K562 (cell line): ENCODE measurements around the gene ZFX. TPM values are rescaled to one million over a fixed set of nuclear protein-coding genes. Genes with fewer than 3 reads are reported as not detected.

Experiments
- ATAC-seq: fragments of 200-7000 bp; cut with Tn5 transposase; 3 replicates; pipeline ENCODE4 v1.9.1; 2020; ENCODE audit warnings: moderate library complexity
- BruUV-seq: library from RNA; stranded (reverse); fragments of 400-500 nt; replicated peaks from 2 replicates; lab custom pipeline; 2021; lab: Mats Ljungman, UMichigan
- CTCF ChIA-PET: fragments of 300-600 bp; formaldehyde crosslinking; extraction: SDS; loops from one replicate; lab custom pipeline; 2021; ENCODE audit warnings: low intra/inter-chr PET ratio; lab: Yijun Ruan, JAX
- POLR2A ChIA-PET: fragments of 300-600, 350-650 bp; sonication (Branson Sonifier 250); formaldehyde crosslinking; extraction: SDS; loops from one replicate; lab custom pipeline; 2021; ENCODE audit warnings: antibody characterized with exemption, inconsistent platforms; lab: Yijun Ruan, JAX
- DNase-seq, 4 experiments: peaks; one replicate each; pipeline versions ENCODE4 v3.0.0 to v3.0.0-alpha.2; 2011 to 2018; ENCODE audit warnings: low spot score in 3 of 4, mixed read lengths in 3 of 4; ENCODE audit errors: extremely low read depth in 1 of 4
- FAIRE-seq: peaks from 2 replicates; lab custom pipeline; 2011; peaks lifted over from hg19 to GRCh38; lab: Jason Lieb, UNC
- H2AFZ ChIP-seq: 2 replicates; pipeline ENCODE4 v1.6.0; 2011; ENCODE audit warnings: low read depth, low read length, control low read depth, inconsistent platforms
- H3K27ac ChIP-seq: fragments of 200-600 bp; 3 replicates; pipeline ENCODE4 v1.8.0; 2011; ENCODE audit warnings: low read depth, mild to moderate bottlenecking, control low read depth, inconsistent platforms, low read length, moderate library complexity, mixed read lengths; ENCODE audit errors: extremely low read depth
- H3K27me3 ChIP-seq, 2 experiments: fragments of 300-600 bp in 1 of 2; 2 replicates in 1 of 2; 3 replicates in 1 of 2; pipeline versions ENCODE4 v1.6.0 to v1.8.0; 2011; ENCODE audit warnings: inconsistent platforms in 2 of 2, low read length in 2 of 2, mild to moderate bottlenecking in 1 of 2, mixed read lengths in 1 of 2, moderate library complexity in 1 of 2; ENCODE audit not compliant: control insufficient read depth in 2 of 2, insufficient read depth in 2 of 2
- H3K36me3 ChIP-seq: fragments of 300-600 bp; 3 replicates; pipeline ENCODE4 v1.8.0; 2011; ENCODE audit warnings: mild to moderate bottlenecking, low read length, inconsistent platforms; ENCODE audit not compliant: control insufficient read depth, insufficient read depth
- H3K4me1 ChIP-seq, 2 experiments: fragments of 200-600 bp in 1 of 2; replicated peaks in 1 of 2; 2 replicates in 1 of 2; 3 replicates in 1 of 2; pipeline versions ENCODE4 v1.5.1 to v1.8.0; 2011; ENCODE audit warnings: inconsistent platforms in 2 of 2, low read length in 2 of 2, mild to moderate bottlenecking in 1 of 2, mixed read lengths in 1 of 2, moderate library complexity in 1 of 2; ENCODE audit not compliant: control insufficient read depth in 2 of 2, insufficient read depth in 2 of 2
- H3K4me2 ChIP-seq: 2 replicates; pipeline ENCODE4 v1.6.1; 2011; ENCODE audit warnings: low read length, control low read depth, inconsistent platforms, mixed read lengths; ENCODE audit not compliant: insufficient read depth
- H3K4me3 ChIP-seq: fragments of 200-600 bp; sonication (generic), shearing (Covaris generic); 2 replicates; pipeline ENCODE4 v1.5.1; 2016; ENCODE audit warnings: control low read depth, inconsistent platforms
- H3K79me2 ChIP-seq: fragments of 200-600 bp; 3 replicates; pipeline ENCODE4 v1.8.0; 2011; ENCODE audit warnings: low read length, inconsistent platforms; ENCODE audit not compliant: control insufficient read depth, insufficient read depth
- H3K9ac ChIP-seq, 2 experiments: 2 replicates each; pipeline versions ENCODE4 v1.6.0 to v1.6.1; 2011; ENCODE audit warnings: low read depth in 2 of 2, low read length in 2 of 2, control low read depth in 1 of 2, inconsistent platforms in 1 of 2, mild to moderate bottlenecking in 1 of 2, mixed read lengths in 1 of 2; ENCODE audit not compliant: insufficient read depth in 1 of 2
- H3K9me1 ChIP-seq: one replicate; pipeline ENCODE4 v1.6.0; 2011; ENCODE audit warnings: inconsistent platforms, mild to moderate bottlenecking, low read length, moderate library complexity; ENCODE audit not compliant: control insufficient read depth, insufficient read depth
- H3K9me3 ChIP-seq: replicated peaks from 2 replicates; pipeline ENCODE4 v1.5.1; 2011; ENCODE audit warnings: low read depth, low read length, inconsistent platforms; ENCODE audit not compliant: control insufficient read depth, insufficient read depth
- H4K20me1 ChIP-seq: replicated peaks from 2 replicates; pipeline ENCODE4 v1.6.1; 2011; ENCODE audit warnings: low read length, inconsistent platforms, mixed read lengths; ENCODE audit not compliant: control insufficient read depth, insufficient read depth
- ARID2 ChIP-seq: fragments of 450-650 bp; IDR thresholded peaks from 2 replicates; pipeline ENCODE4 v1.6.1; 2017; ENCODE audit warnings: antibody characterized with exemption, mild to moderate bottlenecking
- ATF1 ChIP-seq, 2 experiments: fragments of 450-650 bp in 1 of 2; IDR thresholded peaks; 2 replicates each; pipeline ENCODE4 v1.6.1; 2016; ENCODE audit warnings: missing compliant biosample characterization in 1 of 2, missing genetic modification characterization in 1 of 2
- ATF4 ChIP-seq: fragments of 450-650 bp; formaldehyde crosslinking; IDR thresholded peaks from 2 replicates; pipeline ENCODE4 v1.4.0; 2022; ENCODE audit warnings: mild to moderate bottlenecking, moderate library complexity
- BMI1 ChIP-seq: fragments of 150-350 bp; IDR thresholded peaks from 2 replicates; pipeline ENCODE4 v1.6.1; 2014; ENCODE audit warnings: low read length
- DNMT1 ChIP-seq: fragments of 450-650 bp; IDR thresholded peaks from 2 replicates; pipeline ENCODE4 v1.6.1; 2016; ENCODE audit warnings: antibody characterized with exemption, mild to moderate bottlenecking
- EP300 ChIP-seq: IDR thresholded peaks from 2 replicates; pipeline ENCODE4 v1.6.1; 2012; ENCODE audit warnings: low read length, improper control_type of control experiment
- RFX5 ChIP-seq: IDR thresholded peaks from 2 replicates; pipeline ENCODE4 v1.6.1; 2011; ENCODE audit warnings: low read depth, mild to moderate bottlenecking, improper control_type of control experiment, low read length
- RHOXF2B ChIP-seq: fragments of 250-450 bp; sonication (Bioruptor Pico); conservative IDR thresholded peaks from 2 replicates; pipeline ENCODE4 v1.5.1; 2021
- SMARCB1 ChIP-seq: IDR thresholded peaks from 2 replicates; pipeline ENCODE4 v1.6.1; 2011; ENCODE audit warnings: improper control_type of control experiment, low read depth; ENCODE audit not compliant: insufficient read length
- ZBTB17 ChIP-seq: fragments of 450-650 bp; formaldehyde crosslinking; IDR thresholded peaks from 2 replicates; pipeline ENCODE4 v1.4.0; 2020; ENCODE audit warnings: mild to moderate bottlenecking
- ZNF274 ChIP-seq: IDR thresholded peaks from 2 replicates; pipeline ENCODE4 v1.6.1; 2011; ENCODE audit warnings: low read depth, mild to moderate bottlenecking, low read length, moderate library complexity, borderline replicate concordance
- ZNF316 ChIP-seq: fragments of 450-650 bp; IDR thresholded peaks from 2 replicates; pipeline ENCODE4 v1.6.1; 2016
- ZNF318 ChIP-seq, 2 experiments: fragments of 450-650 bp; IDR thresholded peaks; 2 replicates each; pipeline ENCODE4 v1.6.1; 2016; ENCODE audit warnings: mild to moderate bottlenecking in 2 of 2, borderline replicate concordance in 1 of 2, low read depth in 1 of 2, moderate library complexity in 1 of 2
- WGBS: fragments of 100-300 bp; shearing (Covaris generic); methylation state at CpG from one replicate; pipeline ENCODE4 v1.1.6; 2016; ENCODE audit warnings: low coverage, mixed read lengths; ENCODE audit not compliant: insufficient coverage; ENCODE audit errors: missing lambda C conversion rate; 5-methylcytosine and 5-hydroxymethylcytosine counted together
- in situ Hi-C: fragments of 300-500 bp; cut with MboI; formaldehyde crosslinking; loops from 4 replicates; pipeline ENCODE4 v1.15.0; 2018; ENCODE audit warnings: inconsistent platforms, mixed read lengths
- intact Hi-C: fragments of 100-400 bp; cut with micrococcal nuclease; formaldehyde crosslinking; loops from 2 replicates; pipeline ENCODE4 v1.14.2; 2022
- polyA plus RNA-seq, 8 experiments: library from polyadenylated mRNA; depleted of rRNA in 4 of 8; stranded (reverse) in 5 of 8; unstranded in 3 of 8; fragments of >200 nt; fragmentation: Nextera tagmentation in 2 of 8; fragmentation: Illumina TruSeq in 1 of 8; extraction: Ambion mirVana in 2 of 8; extraction: Trizol in 1 of 8; gene quantifications; 2 replicates each; pipeline versions ENCODE4 v1.2.1 to v1.2.3, GENCODE V29; 2011 to 2014; ENCODE audit warnings: inconsistent platforms in 1 of 8, missing spikeins in 1 of 8
- total RNA-seq, 7 experiments: library from RNA; depleted of rRNA in 6 of 7; stranded (reverse); fragments of >200 nt in 6 of 7; fragmentation: Illumina TruSeq in 2 of 7; extraction: Trizol in 2 of 7; gene quantifications; 2 replicates each; pipeline versions ENCODE4 v1.2.1 to v1.2.3, GENCODE V29; 2011 to 2021; ENCODE audit warnings: low replicate concordance in 1 of 7

The ZFX gene
- total and polyA plus RNA-seq, 9 of the 15 experiments (the other 6 are each of a cell fraction or from before 2014, with no cell fraction given): 5.3 to 25.2 (median 11.4) TPM

- H3K9me1 ChIP-seq: no peaks in the 10 kb centered on the region
- H3K36me3 ChIP-seq: no peaks in the 10 kb centered on the region
- intact Hi-C loops (no loop called here), in situ Hi-C loops (loop anchor here (5.0 kb wide), 1 partner anchor 159 kb away; no protein-coding TSS in a partner anchor)
- CTCF ChIA-PET: no interaction called here
- no peaks in the 10 kb centered on the region; a peak in 1 of 5 replicates for H3K4me1 ChIP-seq
- POLR2A ChIA-PET: no interaction called here
- H3K4me3 ChIP-seq: no peak overlapping the region
- no peak overlapping the region for H3K27ac ChIP-seq
- H2AFZ ChIP-seq: no peak overlapping the region
- H3K9ac ChIP-seq: no peak overlapping the region
- DNase-seq (no peak), ATAC-seq (no peak), FAIRE-seq (no peak)
- no peaks in the 10 kb centered on the region for H4K20me1 ChIP-seq
- 17% methylated on average over 1 of the region's 1 CpG for WGBS
- no peak overlapping the region for H3K4me2 ChIP-seq
- peaks cover 0 to 5% of the 10 kb centered on the region in 2 experiments; a peak in 1 of 5 replicates for H3K27me3 ChIP-seq
- H3K79me2 ChIP-seq: no peaks in the 10 kb centered on the region
- TF ChIP-seq ZNF316 (no peak), DNMT1 (no peak), BMI1 (no peak), ZBTB17 (CRISPR knock-in tag) (no peak), EP300 (no peak), ZNF318 (IDR thresholded peaks at IDR 0.05; ENCODE audit: borderline replicate concordance in 1 of 2, low read depth in 1 of 2) (no peak), ATF4 (CRISPR knock-in tag) (no peak), SMARCB1 (no peak), ZNF274 (no peak), RHOXF2B (no peak), RFX5 (no peak), ARID2 (no peak), ATF1 (CRISPR knock-in tag; IDR thresholded peaks at IDR 0.05) (no peak), ATF1 (tag; IDR thresholded peaks at IDR 0.05) (no peak)
- no peaks in the 10 kb centered on the region for H3K9me3 ChIP-seq
- BruUV-seq: no TSS peak
These were observed 18.1 kb upstream of the ZFX start for GRCh38 chrX:24131476-24131875.
